ENCODE data around the gene SLC36A1. TPM values are rescaled to one million over a fixed set of nuclear protein-coding genes. Genes with fewer than 3 reads are reported as not detected.

The SLC36A1 gene
- total RNA-seq, 2 experiments from 2014 or later = 11.6 to 12.1 TPM

DNA sequence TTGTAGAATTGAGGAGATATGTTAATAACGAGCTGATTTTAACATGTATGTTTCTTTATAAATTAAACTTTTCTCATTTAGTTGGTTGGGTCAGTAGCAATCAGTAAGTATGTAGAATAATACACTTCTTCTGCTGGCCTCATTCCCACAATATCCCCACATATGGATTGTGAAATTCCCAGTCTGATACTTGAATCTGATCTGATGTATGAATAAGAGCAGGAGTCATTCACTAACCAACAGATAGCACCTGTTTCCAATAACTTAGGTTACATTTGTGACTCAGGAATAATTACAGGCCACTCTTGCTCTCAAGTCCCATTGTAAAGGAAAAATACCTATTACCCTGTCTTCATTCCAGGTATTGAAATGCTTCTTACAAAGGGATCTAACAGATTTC lies 23.9 kb downstream of the SLC36A1 start:
- intact Hi-C loops (cut with micrococcal nuclease; ENCODE audit: unreplicated experiment) = no loop called here
- TF ChIP-seq, protein P1, sequence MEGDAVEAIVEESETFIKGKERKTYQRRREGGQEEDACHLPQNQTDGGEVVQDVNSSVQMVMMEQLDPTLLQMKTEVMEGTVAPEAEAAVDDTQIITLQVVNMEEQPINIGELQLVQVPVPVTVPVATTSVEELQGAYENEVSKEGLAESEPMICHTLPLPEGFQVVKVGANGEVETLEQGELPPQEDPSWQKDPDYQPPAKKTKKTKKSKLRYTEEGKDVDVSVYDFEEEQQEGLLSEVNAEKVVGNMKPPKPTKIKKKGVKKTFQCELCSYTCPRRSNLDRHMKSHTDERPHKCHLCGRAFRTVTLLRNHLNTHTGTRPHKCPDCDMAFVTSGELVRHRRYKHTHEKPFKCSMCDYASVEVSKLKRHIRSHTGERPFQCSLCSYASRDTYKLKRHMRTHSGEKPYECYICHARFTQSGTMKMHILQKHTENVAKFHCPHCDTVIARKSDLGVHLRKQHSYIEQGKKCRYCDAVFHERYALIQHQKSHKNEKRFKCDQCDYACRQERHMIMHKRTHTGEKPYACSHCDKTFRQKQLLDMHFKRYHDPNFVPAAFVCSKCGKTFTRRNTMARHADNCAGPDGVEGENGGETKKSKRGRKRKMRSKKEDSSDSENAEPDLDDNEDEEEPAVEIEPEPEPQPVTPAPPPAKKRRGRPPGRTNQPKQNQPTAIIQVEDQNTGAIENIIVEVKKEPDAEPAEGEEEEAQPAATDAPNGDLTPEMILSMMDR (conservative IDR thresholded peaks at IDR 0.05; ENCODE audit: low read length) = no peak
- TF ChIP-seq EZH2phosphoT487 (IDR thresholded peaks at IDR 0.05; ENCODE audit: borderline replicate concordance, low read depth, low read length) = no peak

DNA sequence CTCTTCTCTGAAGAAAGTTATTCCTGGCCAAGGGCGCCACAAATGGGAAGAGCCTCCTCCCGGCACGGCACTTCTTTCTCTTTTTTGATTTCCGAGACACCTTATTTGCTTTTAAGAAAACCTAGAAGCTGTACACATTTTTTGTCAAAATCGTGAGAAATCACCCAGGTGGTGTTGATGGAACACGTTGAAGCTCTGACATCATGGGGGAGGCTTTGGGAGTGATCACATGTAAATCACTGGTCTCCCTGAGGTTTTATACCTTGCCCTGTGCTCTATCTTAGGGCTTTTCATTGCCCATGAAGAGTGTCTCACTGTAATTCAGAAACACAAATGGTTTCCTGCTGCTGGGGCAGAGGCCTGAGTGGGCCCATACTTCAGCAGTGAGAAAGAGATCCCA lies 27.4 kb downstream of the SLC36A1 start:
- H3K4me1 ChIP-seq (ENCODE audit: insufficient read depth, low read length, poor library complexity, severe bottlenecking) = no peaks in the 10 kb centered on the region
- TF ChIP-seq, protein P1 (conservative IDR thresholded peaks at IDR 0.05; ENCODE audit: low read length) = no peak
- TF ChIP-seq EZH2phosphoT487 (IDR thresholded peaks at IDR 0.05; ENCODE audit: borderline replicate concordance, low read depth, low read length) = no peak
- DNase-seq (ENCODE audit: low spot score) = no peak
- H3K9me2 ChIP-seq (ENCODE audit: insufficient read depth, low read length) = no peaks in the 10 kb centered on the region
- no peaks in the 10 kb centered on the region for H3K9me3 ChIP-seq (ENCODE audit: low read length)
- H4K20me1 ChIP-seq (ENCODE audit: insufficient read depth, low read length) = no peaks in the 10 kb centered on the region
- ChIA-PET CTCF (ENCODE audit: unreplicated experiment) (no interaction called here), POLR2A (interaction anchor here (0.5 to 0.6 kb wide), 2 partner anchors 21 to 724 kb away, joined by 3 to 4 read pairs; no protein-coding TSS in a partner anchor)
- H3K4me3 ChIP-seq (ENCODE audit: low read depth, low read length, poor library complexity, severe bottlenecking) = no peak overlapping the region
- H2AFZ ChIP-seq (ENCODE audit: low read length) = no peak overlapping the region
- H3K79me2 ChIP-seq (ENCODE audit: insufficient read depth, low read depth, low read length) = no peaks in the 10 kb centered on the region
- H3K36me3 ChIP-seq (ENCODE audit: insufficient read depth, low read length) = peaks cover 29% of the 10 kb centered on the region
- no peak overlapping the region for H3K27ac ChIP-seq (ENCODE audit: low read depth, low read length, poor library complexity, severe bottlenecking)
- intact Hi-C loops (cut with micrococcal nuclease; ENCODE audit: unreplicated experiment) = no loop called here
- H3K4me2 ChIP-seq (ENCODE audit: low read length) = no peak overlapping the region
- no TSS peak for BruUV-seq (replicated peaks)

More for the DNA sequence above, 23.9 kb downstream of the SLC36A1 start:
- no peak overlapping the region for H2AFZ ChIP-seq (ENCODE audit: low read length)
- H3K4me2 ChIP-seq (ENCODE audit: low read length) = no peak overlapping the region
- DNase-seq (ENCODE audit: low spot score) = no peak
- H3K79me2 ChIP-seq (ENCODE audit: insufficient read depth, low read depth, low read length) = no peaks in the 10 kb centered on the region
- ChIA-PET POLR2A (interaction anchor here (0.5 to 0.7 kb wide), 2 partner anchors 557 to 983 kb away, joined by 3 read pairs; no protein-coding TSS in a partner anchor), CTCF (ENCODE audit: unreplicated experiment) (no interaction called here)
- no peak overlapping the region for H3K4me3 ChIP-seq (ENCODE audit: low read depth, low read length, poor library complexity, severe bottlenecking)
- no peaks in the 10 kb centered on the region for H3K4me1 ChIP-seq (ENCODE audit: insufficient read depth, low read length, poor library complexity, severe bottlenecking)
- no TSS peak for BruUV-seq (replicated peaks)
- peaks cover 26% of the 10 kb centered on the region for H3K36me3 ChIP-seq (ENCODE audit: insufficient read depth, low read length)
- no peak overlapping the region for H3K27ac ChIP-seq (ENCODE audit: low read depth, low read length, poor library complexity, severe bottlenecking)
- H3K9me3 ChIP-seq (ENCODE audit: low read length) = no peaks in the 10 kb centered on the region
- H3K9me2 ChIP-seq (ENCODE audit: insufficient read depth, low read length) = no peaks in the 10 kb centered on the region
- no peaks in the 10 kb centered on the region for H4K20me1 ChIP-seq (ENCODE audit: insufficient read depth, low read length)

DNA sequence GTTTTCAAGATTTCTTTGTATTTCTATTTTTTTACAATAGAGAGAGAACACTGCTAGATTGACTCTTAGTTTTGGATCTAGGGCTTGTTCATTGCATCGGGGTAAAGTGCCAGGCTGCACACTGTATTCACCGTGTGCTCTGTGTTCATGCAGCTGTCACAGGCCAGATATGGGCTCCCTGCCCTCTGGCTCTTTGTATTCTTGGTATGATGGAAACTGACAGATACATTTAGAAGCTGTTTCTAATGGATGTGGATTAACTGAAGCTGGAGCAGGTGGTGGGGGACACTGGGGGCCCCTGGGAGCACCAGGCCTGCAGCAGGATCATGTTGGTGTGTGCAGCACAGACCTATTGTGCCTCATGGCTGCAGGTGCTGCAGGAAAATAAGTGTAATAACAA lies 28.0 kb downstream of the SLC36A1 start:
- Histone ChIP-seq H3K79me2 (ENCODE audit: insufficient read depth, low read depth, low read length) (no peaks in the 10 kb centered on the region), H3K36me3 (ENCODE audit: insufficient read depth, low read length) (peaks cover 25% of the 10 kb centered on the region), H4K20me1 (ENCODE audit: insufficient read depth, low read length) (no peaks in the 10 kb centered on the region), H2AFZ (ENCODE audit: low read length) (no peak overlapping the region), H3K9me2 (ENCODE audit: insufficient read depth, low read length) (no peaks in the 10 kb centered on the region), H3K27ac (ENCODE audit: low read depth, low read length, poor library complexity, severe bottlenecking) (no peak overlapping the region), H3K9me3 (ENCODE audit: low read length) (no peaks in the 10 kb centered on the region), H3K4me2 (ENCODE audit: low read length) (no peak overlapping the region), H3K4me3 (ENCODE audit: low read depth, low read length, poor library complexity, severe bottlenecking) (no peak overlapping the region), H3K4me1 (ENCODE audit: insufficient read depth, low read length, poor library complexity, severe bottlenecking) (no peaks in the 10 kb centered on the region)
- intact Hi-C loops (cut with micrococcal nuclease; ENCODE audit: unreplicated experiment) = no loop called here
- BruUV-seq (replicated peaks) = no TSS peak
- ChIA-PET CTCF (ENCODE audit: unreplicated experiment) (no interaction called here), POLR2A (interaction anchor here (0.5 to 0.6 kb wide), 2 partner anchors 9 to 724 kb away, joined by 3 to 4 read pairs; no protein-coding TSS in a partner anchor)
- no peak for DNase-seq (ENCODE audit: low spot score)
- no peak for TF ChIP-seq EZH2phosphoT487 (IDR thresholded peaks at IDR 0.05; ENCODE audit: borderline replicate concordance, low read depth, low read length)
- TF ChIP-seq, protein P1 (conservative IDR thresholded peaks at IDR 0.05; ENCODE audit: low read length) = no peak
